ENCODE results near the gene COL27A1. TPM values are rescaled to one million over a fixed set of nuclear protein-coding genes. Genes with fewer than 3 reads are reported as not detected.

COL27A1 gene
- total and polyA plus RNA-seq, 9 of the 15 experiments (the other 6 are each of a cell fraction or from before 2014, with no cell fraction given): 0.07 TPM; not detected in 8

GRCh38 chr9:114290561-114290986 is 135.2 kb downstream of the COL27A1 start:
- DNase-seq (ENCODE audit: extremely low read depth in 1 of 4, low spot score in 3 of 4) (no peak), FAIRE-seq (no peak), ATAC-seq (peak; percentile 32)
- H3K27ac ChIP-seq (ENCODE audit: extremely low read depth, low read depth, low read length): no peak overlapping the region
- intact Hi-C loops (cut with micrococcal nuclease): loop anchor here (2.0 to 5.0 kb wide), 2 partner anchors 136 to 553 kb away; partner anchors contain the start of gene COL27A1
- CTCF ChIA-PET (ENCODE audit: low intra/inter-chr PET ratio): interaction anchor here (0.7 to 1.5 kb wide), 6 partner anchors 21 to 182 kb away, joined by 3 to 13 read pairs (median 7); partner anchors contain the start of gene COL27A1
- no peaks in the 10 kb centered on the region for H3K79me2 ChIP-seq (ENCODE audit: control insufficient read depth, insufficient read depth, low read length)
- H3K36me3 ChIP-seq (ENCODE audit: control insufficient read depth, insufficient read depth, low read length): no peaks in the 10 kb centered on the region
- 0 out of 2 replicates have a peak, but pooled peaks cover 2% of the 10 kb centered on the region for H3K9me3 ChIP-seq (replicated peaks; ENCODE audit: control insufficient read depth, insufficient read depth, low read depth, low read length)
- no peak for TF ChIP-seq NR1H2 (CRISPR knock-in tag; IDR thresholded peaks at IDR 0.05)
- no peak for TF ChIP-seq MCM5 (IDR thresholded peaks at IDR 0.05; ENCODE audit: low read depth)
- no peak for TF ChIP-seq SUPT5H (IDR thresholded peaks at IDR 0.05)
- TF ChIP-seq BACH1 (tag; IDR thresholded peaks at IDR 0.05): no peak
- TF ChIP-seq RFX7 (CRISPR knock-in tag; IDR thresholded peaks at IDR 0.05): no peak
- TF ChIP-seq SIRT6 (IDR thresholded peaks at IDR 0.05; ENCODE audit: low read depth, low read length): no peak
- no peak for TF ChIP-seq ZFP1 (CRISPR knock-in tag; IDR thresholded peaks at IDR 0.05)
- TF ChIP-seq POLR2G (IDR thresholded peaks at IDR 0.05; ENCODE audit: low read depth, low read length): no peak
- TF ChIP-seq, protein P1, sequence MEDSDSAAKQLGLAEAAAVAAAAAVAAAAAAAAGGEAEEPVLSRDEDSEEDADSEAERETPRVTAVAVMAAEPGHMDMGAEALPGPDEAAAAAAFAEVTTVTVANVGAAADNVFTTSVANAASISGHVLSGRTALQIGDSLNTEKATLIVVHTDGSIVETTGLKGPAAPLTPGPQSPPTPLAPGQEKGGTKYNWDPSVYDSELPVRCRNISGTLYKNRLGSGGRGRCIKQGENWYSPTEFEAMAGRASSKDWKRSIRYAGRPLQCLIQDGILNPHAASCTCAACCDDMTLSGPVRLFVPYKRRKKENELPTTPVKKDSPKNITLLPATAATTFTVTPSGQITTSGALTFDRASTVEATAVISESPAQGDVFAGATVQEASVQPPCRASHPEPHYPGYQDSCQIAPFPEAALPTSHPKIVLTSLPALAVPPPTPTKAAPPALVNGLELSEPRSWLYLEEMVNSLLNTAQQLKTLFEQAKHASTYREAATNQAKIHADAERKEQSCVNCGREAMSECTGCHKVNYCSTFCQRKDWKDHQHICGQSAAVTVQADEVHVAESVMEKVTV (CRISPR knock-in tag; IDR thresholded peaks at IDR 0.05): no peak
- TF ChIP-seq, protein P2, sequence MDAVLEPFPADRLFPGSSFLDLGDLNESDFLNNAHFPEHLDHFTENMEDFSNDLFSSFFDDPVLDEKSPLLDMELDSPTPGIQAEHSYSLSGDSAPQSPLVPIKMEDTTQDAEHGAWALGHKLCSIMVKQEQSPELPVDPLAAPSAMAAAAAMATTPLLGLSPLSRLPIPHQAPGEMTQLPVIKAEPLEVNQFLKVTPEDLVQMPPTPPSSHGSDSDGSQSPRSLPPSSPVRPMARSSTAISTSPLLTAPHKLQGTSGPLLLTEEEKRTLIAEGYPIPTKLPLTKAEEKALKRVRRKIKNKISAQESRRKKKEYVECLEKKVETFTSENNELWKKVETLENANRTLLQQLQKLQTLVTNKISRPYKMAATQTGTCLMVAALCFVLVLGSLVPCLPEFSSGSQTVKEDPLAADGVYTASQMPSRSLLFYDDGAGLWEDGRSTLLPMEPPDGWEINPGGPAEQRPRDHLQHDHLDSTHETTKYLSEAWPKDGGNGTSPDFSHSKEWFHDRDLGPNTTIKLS (IDR thresholded peaks at IDR 0.05; ENCODE audit: borderline replicate concordance, low read depth): no peak
- TF ChIP-seq SRSF9 (IDR thresholded peaks at IDR 0.05; ENCODE audit: borderline replicate concordance, low read depth, low read length): no peak
- no peak for TF ChIP-seq MAFK (IDR thresholded peaks at IDR 0.05; ENCODE audit: low read length)
- H3K4me3 ChIP-seq: no peak overlapping the region
- H3K4me1 ChIP-seq (replicated peaks in 1 of 2; ENCODE audit: control insufficient read depth in 2 of 2, insufficient read depth in 2 of 2, low read length in 2 of 2): peaks cover 0 to 1% of the 10 kb centered on the region in 2 experiments; a peak in 2 of 5 replicates
- H3K9ac ChIP-seq (ENCODE audit: insufficient read depth in 1 of 2, low read depth in 2 of 2, low read length in 2 of 2): no peak overlapping the region
- no peaks in the 10 kb centered on the region for H3K9me1 ChIP-seq (ENCODE audit: control insufficient read depth, insufficient read depth, low read length)
- POLR2A ChIA-PET: interaction anchor here (0.7 to 1.7 kb wide), 5 partner anchors 17 to 208 kb away, joined by 3 to 6 read pairs (median 4); no protein-coding TSS in a partner anchor
- H3K4me2 ChIP-seq (ENCODE audit: insufficient read depth, low read length): no peak overlapping the region
- in situ Hi-C loops (cut with MboI): no loop called here
- H4K20me1 ChIP-seq (replicated peaks; ENCODE audit: control insufficient read depth, insufficient read depth, low read length): peaks cover 6% of the 10 kb centered on the region; the same call in 1 of the 2 replicates
- H2AFZ ChIP-seq (ENCODE audit: low read depth, low read length): no peak overlapping the region
- peaks cover 0 to 26% of the 10 kb centered on the region in 2 experiments; a peak in 2 of 5 replicates for H3K27me3 ChIP-seq (ENCODE audit: control insufficient read depth in 2 of 2, insufficient read depth in 2 of 2, low read length in 2 of 2)
- 0% methylated on average over 2 of the region's 7 CpGs for WGBS (ENCODE audit: insufficient coverage, low coverage, missing lambda C conversion rate)
- no TSS peak for BruUV-seq (replicated peaks)

Measured in K562 (cell line).